Osteocyte (in vitro differentiated cells): Measurements from ENCODE around the gene CLN3. TPM values are rescaled to one million over a fixed set of nuclear protein-coding genes. Genes with fewer than 3 reads are reported as not detected.

Experiments
- DNase-seq: peaks from one replicate; pipeline ENCODE4 v3.0.0; 2021; ENCODE audit warnings: mixed read lengths; ENCODE audit not compliant: unreplicated experiment; ENCODE audit errors: extremely low spot score
- H3K27ac Mint-ChIP-seq: one replicate; pipeline ENCODE4 v1.8.0; 2021; ENCODE audit warnings: mild to moderate bottlenecking, mixed read lengths; ENCODE audit not compliant: unreplicated experiment
- H3K27me3 Mint-ChIP-seq: one replicate; pipeline ENCODE4 v1.8.0; 2021; ENCODE audit warnings: mixed read lengths; ENCODE audit not compliant: unreplicated experiment
- H3K36me3 Mint-ChIP-seq: one replicate; pipeline ENCODE4 v1.8.0; 2021; ENCODE audit warnings: mixed read lengths; ENCODE audit not compliant: unreplicated experiment
- H3K4me1 Mint-ChIP-seq: one replicate; pipeline ENCODE4 v1.8.0; 2021; ENCODE audit warnings: mixed read lengths; ENCODE audit not compliant: unreplicated experiment
- H3K4me3 Mint-ChIP-seq: one replicate; pipeline ENCODE4 v1.8.0; 2021; ENCODE audit warnings: mild to moderate bottlenecking, moderate library complexity, mixed read lengths; ENCODE audit not compliant: unreplicated experiment
- H3K9me3 Mint-ChIP-seq: one replicate; pipeline ENCODE4 v1.8.0; 2021; ENCODE audit warnings: mixed read lengths; ENCODE audit not compliant: unreplicated experiment
- CTCF ChIP-seq: fragments of 200-600 bp; sonication (generic); IDR thresholded peaks from 2 replicates; pipeline ENCODE4 v1.5.0; 2021; ENCODE audit warnings: antibody characterized with exemption, mild to moderate bottlenecking, moderate library complexity
- total RNA-seq: library from RNA; stranded (reverse); gene quantifications from 2 replicates; pipeline ENCODE4 v1.2.1, GENCODE V29; 2021

The CLN3 gene
- total RNA-seq, 1 donor from 2014 or later = 39.4 TPM

- no peaks in the 10 kb centered on the region for H3K36me3 Mint-ChIP-seq
Measured at GRCh38 chr16:28495795-28496749, 4.2 kb upstream of the CLN3 start.

GRCh38 chr16:28495098-28495793 is 3.4 kb upstream of the CLN3 start:
- H3K4me1 Mint-ChIP-seq = peaks cover 5% of the 10 kb centered on the region
- no peak overlapping the region for H3K27ac Mint-ChIP-seq
- DNase-seq = no peak

More at GRCh38 chr16:28495795-28496749, 4.2 kb upstream of the CLN3 start:
- no peak overlapping the region for H3K4me3 Mint-ChIP-seq
- peaks cover 5% of the 10 kb centered on the region for H3K4me1 Mint-ChIP-seq
- no peak for TF ChIP-seq CTCF
- no peaks in the 10 kb centered on the region for H3K27me3 Mint-ChIP-seq
- no peak for DNase-seq
- H3K9me3 Mint-ChIP-seq = no peaks in the 10 kb centered on the region
- H3K27ac Mint-ChIP-seq = no peak overlapping the region

GRCh38 chr16:28494121-28494851 is 2.4 kb upstream of the CLN3 start, which contains the start of gene APOBR:
Gene APOBR (plus strand): TSS chr16:28494643. CDS start chr16:28494682, 39 bp downstream.
- Mint-ChIP-seq H3K4me3 (no peak within 1 kb of the TSS), H3K27me3 (no peaks in the 10 kb centered on the region), H3K4me1 (peaks cover 5% of the 10 kb centered on the region), H3K36me3 (peaks cover 1% of the 10 kb centered on the region), H3K9me3 (no peaks in the 10 kb centered on the region), H3K27ac (no peak within 1 kb of the TSS)
- DNase-seq = no peak
- no peak for TF ChIP-seq CTCF

More at GRCh38 chr16:28495098-28495793, 3.4 kb upstream of the CLN3 start:
- Mint-ChIP-seq H3K36me3 (no peaks in the 10 kb centered on the region), H3K4me3 (no peak overlapping the region), H3K9me3 (no peaks in the 10 kb centered on the region), H3K27me3 (no peaks in the 10 kb centered on the region)
- TF ChIP-seq CTCF = no peak

GRCh38 chr16:28492511-28492910 is 637 bp upstream of the CLN3 start:
- Mint-ChIP-seq H3K27me3 (no peaks in the 10 kb centered on the region), H3K9me3 (no peaks in the 10 kb centered on the region), H3K4me3 (peak overlapping the region; percentile 95), H3K4me1 (peaks cover 5% of the 10 kb centered on the region), H3K27ac (peak overlapping the region; percentile 100), H3K36me3 (peaks cover 5% of the 10 kb centered on the region)
- TF ChIP-seq CTCF = no peak
- DNase-seq = no peak
